ENCODE measurements around the gene LRRC4C.
"Not testable (repeated sequence)": the region's sequence is repeated elsewhere in the genome, so short reads cannot be mapped to it uniquely, and the experiment has no call there.

LRRC4C gene

GRCh38 chr11:40175980-40176379 is 1283.5 kb downstream of the LRRC4C start:
- Histone ChIP-seq H3K9me3 (replicated peaks; ENCODE audit: low read length) (peaks cover 3% of the 10 kb centered on the region), H3K36me3 (ENCODE audit: insufficient read depth, low read length) (no peaks in the 10 kb centered on the region), H3K4me2 (ENCODE audit: low read length) (no peak overlapping the region), H3K4me3 (ENCODE audit: low read length) (no peak overlapping the region), H3K27me3 (ENCODE audit: control insufficient read depth, insufficient read depth, low read length) (no peaks in the 10 kb centered on the region), H3K9ac (ENCODE audit: low read depth, low read length) (no peak overlapping the region), H3K4me1 (ENCODE audit: control insufficient read depth, insufficient read depth, low read length) (no peaks in the 10 kb centered on the region)

GRCh38 chr11:40170078-40170477 is 1289.4 kb downstream of the LRRC4C start:
- Histone ChIP-seq H3K4me3 (ENCODE audit: low read length) (no peak overlapping the region), H3K4me1 (ENCODE audit: control insufficient read depth, insufficient read depth, low read length) (no peaks in the 10 kb centered on the region), H3K4me2 (ENCODE audit: low read length) (no peak overlapping the region), H3K9me3 (replicated peaks; ENCODE audit: low read length) (peaks cover 3% of the 10 kb centered on the region), H3K27me3 (ENCODE audit: control insufficient read depth, insufficient read depth, low read length) (no peaks in the 10 kb centered on the region), H3K9ac (ENCODE audit: low read depth, low read length) (no peak overlapping the region), H3K36me3 (ENCODE audit: insufficient read depth, low read length) (no peaks in the 10 kb centered on the region)

DNA sequence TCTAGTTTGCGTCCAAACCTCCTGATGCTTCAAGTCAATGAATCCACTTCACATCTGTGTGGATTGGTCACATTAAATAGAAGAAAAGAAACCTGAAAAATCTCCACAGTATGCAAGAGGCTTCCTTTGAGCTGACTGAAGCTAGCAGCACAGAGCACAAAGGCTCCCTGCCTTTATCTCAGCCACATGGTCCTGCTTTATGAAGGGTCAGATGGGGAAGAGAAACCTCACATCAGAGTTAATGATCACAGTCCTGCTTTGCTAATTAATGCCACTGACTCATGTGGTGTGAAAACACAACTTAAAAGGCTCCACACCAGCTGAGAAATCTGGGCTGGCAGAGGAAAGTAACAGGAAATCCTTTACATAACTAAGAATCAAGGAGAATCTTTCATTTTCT is 1291.0 kb downstream of the LRRC4C start:
- Histone ChIP-seq H3K4me1 (ENCODE audit: control insufficient read depth, insufficient read depth, low read length) (no peaks in the 10 kb centered on the region), H3K27me3 (ENCODE audit: control insufficient read depth, insufficient read depth, low read length) (no peaks in the 10 kb centered on the region)

GRCh38 chr11:40167805-40168204 is 1291.6 kb downstream of the LRRC4C start:
- not testable (repeated sequence) for H3K9me3 ChIP-seq (replicated peaks; ENCODE audit: low read length); H3K4me3 ChIP-seq (ENCODE audit: low read length); H3K27me3 ChIP-seq (ENCODE audit: control insufficient read depth, insufficient read depth, low read length); H3K9ac ChIP-seq (ENCODE audit: low read depth, low read length); H3K4me2 ChIP-seq (ENCODE audit: low read length); H3K4me1 ChIP-seq (ENCODE audit: control insufficient read depth, insufficient read depth, low read length); H3K36me3 ChIP-seq (ENCODE audit: insufficient read depth, low read length)

More for the DNA sequence above, 1291.0 kb downstream of the LRRC4C start:
- H3K9me3 ChIP-seq (replicated peaks; ENCODE audit: low read length), result peaks cover 3% of the 10 kb centered on the region
- no peak overlapping the region for H3K4me2 ChIP-seq (ENCODE audit: low read length)
- no peak overlapping the region for H3K9ac ChIP-seq (ENCODE audit: low read depth, low read length)
- H3K36me3 ChIP-seq (ENCODE audit: insufficient read depth, low read length), result no peaks in the 10 kb centered on the region
- no peak overlapping the region for H3K4me3 ChIP-seq (ENCODE audit: low read length)

- Histone ChIP-seq H3K36me3 (ENCODE audit: insufficient read depth, low read length) (no peaks in the 10 kb centered on the region), H3K27me3 (ENCODE audit: control insufficient read depth, insufficient read depth, low read length) (no peaks in the 10 kb centered on the region), H3K9ac (ENCODE audit: low read depth, low read length) (no peak overlapping the region), H3K4me1 (ENCODE audit: control insufficient read depth, insufficient read depth, low read length) (no peaks in the 10 kb centered on the region), H3K4me2 (ENCODE audit: low read length) (no peak overlapping the region), H3K4me3 (ENCODE audit: low read length) (no peak overlapping the region), H3K9me3 (replicated peaks; ENCODE audit: low read length) (no peaks in the 10 kb centered on the region)
Observed at GRCh38 chr11:40166892-40167291, 1292.6 kb downstream of the LRRC4C start.

DNA sequence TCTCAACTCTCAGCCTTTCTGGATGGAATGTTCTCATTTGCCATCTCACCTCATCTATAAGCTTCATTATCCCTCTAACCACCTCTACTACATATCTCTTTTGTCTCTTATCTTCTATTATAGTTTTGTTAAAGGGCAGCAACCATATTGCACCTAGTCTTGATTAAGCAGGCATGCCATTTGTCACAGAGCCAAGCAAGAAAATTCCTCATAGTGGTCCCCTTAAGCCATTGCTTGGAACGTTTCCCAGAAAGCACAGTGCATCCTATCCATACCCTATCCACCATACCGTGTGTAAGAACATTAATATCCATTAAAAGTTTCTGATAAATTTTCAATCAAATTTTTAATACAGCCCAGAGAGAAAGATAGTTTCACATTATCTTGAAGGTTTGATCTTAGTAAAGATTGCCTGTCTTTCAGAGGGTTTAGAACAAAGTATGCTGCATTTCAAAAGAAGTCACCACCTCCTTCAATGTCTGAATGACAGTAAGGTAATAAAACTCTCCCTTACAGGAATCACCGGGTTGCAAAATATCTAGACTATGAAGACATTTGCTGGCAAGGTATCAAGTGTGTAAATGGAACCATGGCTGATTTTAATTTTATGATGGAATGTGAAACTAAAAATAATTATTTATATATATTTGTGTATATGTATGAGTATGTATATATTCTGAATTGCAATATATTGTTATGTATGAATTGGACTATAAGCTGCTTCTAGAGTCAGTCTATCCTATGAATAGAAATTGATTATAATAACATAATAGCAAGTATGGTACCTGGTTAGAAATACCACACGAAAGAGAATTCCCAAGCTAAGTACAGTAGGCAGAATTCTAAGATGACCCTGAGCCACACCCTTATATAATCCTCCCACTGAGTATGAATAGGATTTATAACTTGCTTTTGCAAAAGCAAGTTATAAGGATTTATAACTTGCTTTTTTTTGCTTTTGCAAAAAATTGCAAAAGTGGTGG is 1296.3 kb downstream of the LRRC4C start:
- Histone ChIP-seq H3K27me3 (ENCODE audit: control insufficient read depth, insufficient read depth, low read length) (no peaks in the 10 kb centered on the region), H3K4me2 (ENCODE audit: low read length) (no peak overlapping the region), H3K9ac (ENCODE audit: low read depth, low read length) (no peak overlapping the region), H3K4me3 (ENCODE audit: low read length) (no peak overlapping the region), H3K4me1 (ENCODE audit: control insufficient read depth, insufficient read depth, low read length) (no peaks in the 10 kb centered on the region), H3K36me3 (ENCODE audit: insufficient read depth, low read length) (no peaks in the 10 kb centered on the region), H3K9me3 (replicated peaks; ENCODE audit: low read length) (no peaks in the 10 kb centered on the region)

DNA sequence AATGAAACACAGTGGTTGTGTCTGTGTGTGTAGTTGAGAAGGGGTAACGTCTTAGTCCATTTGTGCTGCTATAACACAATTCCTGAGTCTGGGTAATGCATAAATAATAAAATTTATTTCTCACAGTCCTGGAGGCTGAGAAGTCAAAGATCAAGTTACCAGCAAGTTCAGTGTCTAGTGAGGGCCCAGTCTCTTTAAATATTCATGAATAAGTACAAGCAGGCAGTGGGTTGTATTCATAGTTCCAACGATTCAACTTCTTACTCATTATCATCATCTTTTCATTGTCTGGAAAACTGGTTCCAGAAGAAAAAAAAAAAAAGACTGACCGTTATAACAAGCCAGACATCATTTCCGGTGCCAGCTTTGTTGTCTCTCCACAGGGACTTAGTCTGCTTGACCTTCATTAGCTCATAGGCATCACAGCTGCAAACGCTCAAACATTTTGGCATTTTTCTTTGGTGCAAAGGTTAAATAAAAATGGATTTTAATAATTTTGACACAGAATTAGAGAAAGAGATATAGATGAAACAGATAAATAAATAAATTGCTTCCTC is 1297.5 kb downstream of the LRRC4C start:
- Histone ChIP-seq H3K4me3 (ENCODE audit: low read length) (no peak overlapping the region), H3K4me1 (ENCODE audit: control insufficient read depth, insufficient read depth, low read length) (no peaks in the 10 kb centered on the region), H3K9ac (ENCODE audit: low read depth, low read length) (no peak overlapping the region), H3K9me3 (replicated peaks; ENCODE audit: low read length) (no peaks in the 10 kb centered on the region), H3K27me3 (ENCODE audit: control insufficient read depth, insufficient read depth, low read length) (no peaks in the 10 kb centered on the region), H3K36me3 (ENCODE audit: insufficient read depth, low read length) (no peaks in the 10 kb centered on the region), H3K4me2 (ENCODE audit: low read length) (no peak overlapping the region)

DNA sequence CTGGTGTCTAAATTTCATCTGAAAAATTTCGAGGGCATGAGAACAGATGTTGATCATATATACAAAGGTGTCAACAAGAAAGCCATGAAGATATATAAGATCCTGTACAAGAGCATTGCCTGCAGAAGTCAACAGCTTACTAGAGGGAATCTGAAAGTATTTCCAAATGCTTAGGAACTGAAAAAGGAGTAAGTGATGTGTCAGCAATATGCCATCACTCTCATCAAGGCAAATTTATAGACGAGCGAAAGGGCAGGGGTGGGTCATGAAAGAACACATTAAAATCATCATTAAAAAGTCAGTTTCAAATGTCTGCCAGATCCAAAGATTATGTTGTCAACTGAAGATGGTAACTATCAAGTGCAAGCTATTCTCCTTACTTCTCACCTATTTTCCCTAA is 1299.0 kb downstream of the LRRC4C start:
- H3K4me1 ChIP-seq (ENCODE audit: control insufficient read depth, insufficient read depth, low read length), result no peaks in the 10 kb centered on the region
- H3K9ac ChIP-seq (ENCODE audit: low read depth, low read length), result no peak overlapping the region
- H3K27me3 ChIP-seq (ENCODE audit: control insufficient read depth, insufficient read depth, low read length), result no peaks in the 10 kb centered on the region
- H3K36me3 ChIP-seq (ENCODE audit: insufficient read depth, low read length), result no peaks in the 10 kb centered on the region
- H3K9me3 ChIP-seq (replicated peaks; ENCODE audit: low read length), result no peaks in the 10 kb centered on the region
- H3K4me3 ChIP-seq (ENCODE audit: low read length), result no peak overlapping the region
- no peak overlapping the region for H3K4me2 ChIP-seq (ENCODE audit: low read length)

GRCh38 chr11:40149721-40150120 is 1309.7 kb downstream of the LRRC4C start:
- no peaks in the 10 kb centered on the region for H3K9me3 ChIP-seq (replicated peaks; ENCODE audit: low read length)
- no peaks in the 10 kb centered on the region for H3K36me3 ChIP-seq (ENCODE audit: insufficient read depth, low read length)
- H3K4me1 ChIP-seq (ENCODE audit: control insufficient read depth, insufficient read depth, low read length), result no peaks in the 10 kb centered on the region
- H3K9ac ChIP-seq (ENCODE audit: low read depth, low read length), result no peak overlapping the region
- H3K4me3 ChIP-seq (ENCODE audit: low read length), result no peak overlapping the region
- no peak overlapping the region for H3K4me2 ChIP-seq (ENCODE audit: low read length)
- H3K27me3 ChIP-seq (ENCODE audit: control insufficient read depth, insufficient read depth, low read length), result no peaks in the 10 kb centered on the region

DNA sequence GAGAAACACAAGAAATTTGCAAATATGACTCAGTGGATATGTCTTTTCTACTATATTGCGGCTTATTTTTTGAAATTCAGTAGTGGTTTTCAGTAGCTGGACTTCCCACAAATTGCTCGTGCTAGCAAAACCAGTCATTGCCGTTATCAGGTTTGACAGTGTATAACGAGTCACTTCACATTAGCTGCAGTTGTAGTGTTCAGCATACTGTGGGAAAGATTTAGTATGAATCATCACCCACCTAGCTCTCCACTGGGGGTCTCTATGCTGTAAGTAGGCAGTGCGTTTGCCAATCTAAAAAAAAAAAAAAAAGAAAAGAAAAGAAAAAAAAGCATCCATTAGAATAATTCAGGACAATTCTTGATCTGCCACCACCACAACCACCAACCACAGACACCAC is 1318.9 kb downstream of the LRRC4C start:
- Histone ChIP-seq H3K4me1 (ENCODE audit: control insufficient read depth, insufficient read depth, low read length) (no peaks in the 10 kb centered on the region), H3K4me2 (ENCODE audit: low read length) (no peak overlapping the region), H3K4me3 (ENCODE audit: low read length) (no peak overlapping the region), H3K27me3 (ENCODE audit: control insufficient read depth, insufficient read depth, low read length) (no peaks in the 10 kb centered on the region), H3K9me3 (replicated peaks; ENCODE audit: low read length) (no peaks in the 10 kb centered on the region), H3K36me3 (ENCODE audit: insufficient read depth, low read length) (no peaks in the 10 kb centered on the region), H3K9ac (ENCODE audit: low read depth, low read length) (no peak overlapping the region)

GRCh38 chr11:40139536-40139935 is 1319.9 kb downstream of the LRRC4C start:
- H3K9ac ChIP-seq (ENCODE audit: low read depth, low read length), result no peak overlapping the region
- H3K4me2 ChIP-seq (ENCODE audit: low read length), result no peak overlapping the region
- no peak overlapping the region for H3K4me3 ChIP-seq (ENCODE audit: low read length)
- H3K9me3 ChIP-seq (replicated peaks; ENCODE audit: low read length), result no peaks in the 10 kb centered on the region
- no peaks in the 10 kb centered on the region for H3K4me1 ChIP-seq (ENCODE audit: control insufficient read depth, insufficient read depth, low read length)
- H3K36me3 ChIP-seq (ENCODE audit: insufficient read depth, low read length), result no peaks in the 10 kb centered on the region
- no peaks in the 10 kb centered on the region for H3K27me3 ChIP-seq (ENCODE audit: control insufficient read depth, insufficient read depth, low read length)

DNA sequence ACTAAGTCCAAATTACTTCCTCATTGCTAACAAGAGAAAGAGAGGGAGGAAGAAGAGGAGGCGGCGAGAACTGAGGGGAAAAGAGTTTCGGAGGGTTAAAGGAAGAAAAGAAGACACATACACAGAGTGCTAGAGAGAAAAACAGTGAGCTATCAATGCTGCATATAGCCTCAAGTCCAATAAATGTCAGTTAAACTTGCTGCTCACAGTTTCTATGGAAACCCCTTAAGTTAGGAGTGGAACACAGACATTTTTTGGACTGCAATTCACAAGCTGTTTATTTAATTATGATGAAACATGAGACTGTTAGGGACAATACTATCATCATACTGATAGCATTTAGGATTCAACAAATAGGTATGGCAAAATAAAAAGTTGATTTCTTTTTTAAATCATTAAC is 1320.4 kb downstream of the LRRC4C start:
- Histone ChIP-seq H3K4me2 (ENCODE audit: low read length) (no peak overlapping the region), H3K4me1 (ENCODE audit: control insufficient read depth, insufficient read depth, low read length) (no peaks in the 10 kb centered on the region), H3K36me3 (ENCODE audit: insufficient read depth, low read length) (no peaks in the 10 kb centered on the region), H3K4me3 (ENCODE audit: low read length) (no peak overlapping the region), H3K9ac (ENCODE audit: low read depth, low read length) (no peak overlapping the region), H3K9me3 (replicated peaks; ENCODE audit: low read length) (no peaks in the 10 kb centered on the region), H3K27me3 (ENCODE audit: control insufficient read depth, insufficient read depth, low read length) (no peaks in the 10 kb centered on the region)

Data from skeletal muscle satellite cell (primary cell).